ENCODE data around the gene TANC1.

DNA sequence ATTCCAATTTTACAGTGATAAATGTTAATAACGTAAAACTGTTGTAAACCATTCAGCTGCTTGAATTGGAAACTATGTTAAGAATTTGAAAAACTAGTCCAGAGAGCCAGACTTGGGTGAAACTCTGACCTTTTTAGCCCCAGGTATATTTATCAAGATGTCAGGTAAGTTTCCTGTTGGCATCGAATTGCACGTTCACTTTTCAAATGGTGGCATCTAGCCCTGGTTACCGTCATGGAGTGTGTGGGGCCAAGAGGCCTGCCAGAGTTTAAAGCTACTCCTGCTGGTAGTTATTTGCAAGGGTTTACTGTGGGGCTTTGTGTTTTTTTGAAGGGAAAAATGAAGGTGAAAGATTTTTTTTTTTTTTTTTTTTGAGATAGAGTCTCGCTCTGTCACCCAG is 208.1 kb downstream of the TANC1 start:
- TF ChIP-seq, protein P1, sequence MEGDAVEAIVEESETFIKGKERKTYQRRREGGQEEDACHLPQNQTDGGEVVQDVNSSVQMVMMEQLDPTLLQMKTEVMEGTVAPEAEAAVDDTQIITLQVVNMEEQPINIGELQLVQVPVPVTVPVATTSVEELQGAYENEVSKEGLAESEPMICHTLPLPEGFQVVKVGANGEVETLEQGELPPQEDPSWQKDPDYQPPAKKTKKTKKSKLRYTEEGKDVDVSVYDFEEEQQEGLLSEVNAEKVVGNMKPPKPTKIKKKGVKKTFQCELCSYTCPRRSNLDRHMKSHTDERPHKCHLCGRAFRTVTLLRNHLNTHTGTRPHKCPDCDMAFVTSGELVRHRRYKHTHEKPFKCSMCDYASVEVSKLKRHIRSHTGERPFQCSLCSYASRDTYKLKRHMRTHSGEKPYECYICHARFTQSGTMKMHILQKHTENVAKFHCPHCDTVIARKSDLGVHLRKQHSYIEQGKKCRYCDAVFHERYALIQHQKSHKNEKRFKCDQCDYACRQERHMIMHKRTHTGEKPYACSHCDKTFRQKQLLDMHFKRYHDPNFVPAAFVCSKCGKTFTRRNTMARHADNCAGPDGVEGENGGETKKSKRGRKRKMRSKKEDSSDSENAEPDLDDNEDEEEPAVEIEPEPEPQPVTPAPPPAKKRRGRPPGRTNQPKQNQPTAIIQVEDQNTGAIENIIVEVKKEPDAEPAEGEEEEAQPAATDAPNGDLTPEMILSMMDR (conservative IDR thresholded peaks at IDR 0.05 in 1 of 2, IDR thresholded peaks at IDR 0.05 in 1 of 2; ENCODE audit: extremely low read depth in 1 of 2, insufficient read depth in 1 of 2, low read depth in 1 of 2, low read length in 2 of 2) = no peak
- TF ChIP-seq EZH2 (IDR thresholded peaks at IDR 0.05; ENCODE audit: borderline replicate concordance, low read length) = no peak
